Vagina (tissue), 2 donors: Measurements from ENCODE around the gene CAPZA3.

Source experiments
- POLR2A ChIP-seq, 2 donors: fragments of 450-650 bp; IDR thresholded peaks; one replicate each; pipeline ENCODE4 v1.6.1; 2017; ENCODE audit warnings: antibody characterized with exemption in 2 of 2, mild to moderate bottlenecking in 2 of 2, moderate library complexity in 2 of 2
- POLR2AphosphoS5 ChIP-seq, 2 donors: sonication (generic); formaldehyde crosslinking; IDR thresholded peaks; one replicate each; pipeline ENCODE4 v1.9.0; 2017; ENCODE audit warnings: antibody characterized with exemption in 2 of 2, mild to moderate bottlenecking in 2 of 2, low read depth in 1 of 2; ENCODE audit not compliant: insufficient read depth in 1 of 2
- TF ChIP-seq, protein P1 (sequence below), 3 experiments: fragments of 450-650 bp in 2 of 3; fragments of 200-600 bp in 1 of 3; sonication (generic) in 1 of 3; IDR thresholded peaks; one replicate each; pipeline ENCODE4 v1.5.1; 2017 to 2019; ENCODE audit warnings: antibody characterized with exemption in 3 of 3, mild to moderate bottlenecking in 2 of 3, moderate library complexity in 2 of 3

DNA sequence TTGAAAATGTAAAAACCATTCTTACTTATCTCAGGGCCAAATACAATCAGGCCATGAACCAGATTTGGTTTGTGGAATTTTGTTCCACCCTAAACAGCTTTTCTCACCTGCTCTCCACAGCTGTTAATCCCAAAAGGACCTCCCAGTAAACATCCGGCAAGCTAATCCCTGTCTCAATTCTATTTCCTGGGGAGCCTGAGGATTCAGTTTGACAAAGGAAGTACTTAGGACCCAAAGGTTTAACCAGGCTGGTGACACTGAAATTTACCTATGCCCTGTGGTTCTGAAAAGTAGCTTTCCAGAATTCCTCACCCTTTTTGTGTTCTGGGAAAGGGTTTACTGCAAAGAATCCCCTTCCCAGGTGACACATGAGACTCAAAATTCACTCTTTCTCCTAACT, 15.0 kb downstream of the CAPZA3 start:
- no peak for TF ChIP-seq POLR2AphosphoS5 (IDR thresholded peaks at IDR 0.05; ENCODE audit: insufficient read depth in 1 of 2, low read depth in 1 of 2)
- TF ChIP-seq, protein P1, sequence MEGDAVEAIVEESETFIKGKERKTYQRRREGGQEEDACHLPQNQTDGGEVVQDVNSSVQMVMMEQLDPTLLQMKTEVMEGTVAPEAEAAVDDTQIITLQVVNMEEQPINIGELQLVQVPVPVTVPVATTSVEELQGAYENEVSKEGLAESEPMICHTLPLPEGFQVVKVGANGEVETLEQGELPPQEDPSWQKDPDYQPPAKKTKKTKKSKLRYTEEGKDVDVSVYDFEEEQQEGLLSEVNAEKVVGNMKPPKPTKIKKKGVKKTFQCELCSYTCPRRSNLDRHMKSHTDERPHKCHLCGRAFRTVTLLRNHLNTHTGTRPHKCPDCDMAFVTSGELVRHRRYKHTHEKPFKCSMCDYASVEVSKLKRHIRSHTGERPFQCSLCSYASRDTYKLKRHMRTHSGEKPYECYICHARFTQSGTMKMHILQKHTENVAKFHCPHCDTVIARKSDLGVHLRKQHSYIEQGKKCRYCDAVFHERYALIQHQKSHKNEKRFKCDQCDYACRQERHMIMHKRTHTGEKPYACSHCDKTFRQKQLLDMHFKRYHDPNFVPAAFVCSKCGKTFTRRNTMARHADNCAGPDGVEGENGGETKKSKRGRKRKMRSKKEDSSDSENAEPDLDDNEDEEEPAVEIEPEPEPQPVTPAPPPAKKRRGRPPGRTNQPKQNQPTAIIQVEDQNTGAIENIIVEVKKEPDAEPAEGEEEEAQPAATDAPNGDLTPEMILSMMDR (IDR thresholded peaks at IDR 0.05): no peak
- TF ChIP-seq POLR2A (IDR thresholded peaks at IDR 0.05): no peak
